Upper lobe of left lung (tissue), 4 donors: ENCODE measurements around the gene PLCB2.

Source experiments
- EP300 ChIP-seq, 4 donors: sonication (generic); formaldehyde crosslinking; IDR thresholded peaks; one replicate each; pipeline ENCODE4 v1.5.1; 2017; ENCODE audit warnings: antibody characterized with exemption in 4 of 4, control low read depth in 2 of 4
- POLR2A ChIP-seq, 4 donors: fragments of 450-650 bp; IDR thresholded peaks; one replicate each; pipeline ENCODE4 v1.5.1; 2016 to 2017; ENCODE audit warnings: antibody characterized with exemption in 4 of 4, mild to moderate bottlenecking in 2 of 4
- POLR2AphosphoS5 ChIP-seq, 2 donors: sonication (generic); formaldehyde crosslinking; IDR thresholded peaks; one replicate each; pipeline ENCODE4 v1.5.1; 2017; ENCODE audit warnings: antibody characterized with exemption in 2 of 2
- TF ChIP-seq, protein P1 (sequence below), 6 experiments: fragments of 450-650 bp in 4 of 6; fragments of 200-600 bp in 2 of 6; sonication (generic) in 2 of 6; IDR thresholded peaks; one replicate each; pipeline ENCODE4 v1.5.1; 2016 to 2019; ENCODE audit warnings: antibody characterized with exemption in 6 of 6

DNA sequence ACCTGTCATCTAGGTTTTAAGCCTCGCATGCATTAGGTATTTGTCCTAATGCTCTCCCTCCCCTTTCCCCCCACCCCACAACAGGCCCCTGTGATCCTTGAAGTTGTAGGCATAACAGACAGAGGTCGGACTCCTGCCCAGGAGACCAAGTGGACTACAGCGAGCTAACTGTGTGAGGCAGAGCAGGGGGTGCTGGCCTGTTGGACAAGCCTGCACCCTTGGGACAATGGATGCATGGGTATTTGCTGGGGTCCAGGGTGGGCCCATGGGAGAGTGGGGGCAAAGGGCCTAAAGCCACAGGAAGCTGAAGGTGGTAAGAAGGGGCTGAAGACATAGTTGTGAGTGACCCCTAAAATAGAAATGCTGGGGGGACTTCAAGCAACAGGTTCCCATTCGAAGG lies 2.5 kb downstream of the PLCB2 start:
- TF ChIP-seq, protein P1, sequence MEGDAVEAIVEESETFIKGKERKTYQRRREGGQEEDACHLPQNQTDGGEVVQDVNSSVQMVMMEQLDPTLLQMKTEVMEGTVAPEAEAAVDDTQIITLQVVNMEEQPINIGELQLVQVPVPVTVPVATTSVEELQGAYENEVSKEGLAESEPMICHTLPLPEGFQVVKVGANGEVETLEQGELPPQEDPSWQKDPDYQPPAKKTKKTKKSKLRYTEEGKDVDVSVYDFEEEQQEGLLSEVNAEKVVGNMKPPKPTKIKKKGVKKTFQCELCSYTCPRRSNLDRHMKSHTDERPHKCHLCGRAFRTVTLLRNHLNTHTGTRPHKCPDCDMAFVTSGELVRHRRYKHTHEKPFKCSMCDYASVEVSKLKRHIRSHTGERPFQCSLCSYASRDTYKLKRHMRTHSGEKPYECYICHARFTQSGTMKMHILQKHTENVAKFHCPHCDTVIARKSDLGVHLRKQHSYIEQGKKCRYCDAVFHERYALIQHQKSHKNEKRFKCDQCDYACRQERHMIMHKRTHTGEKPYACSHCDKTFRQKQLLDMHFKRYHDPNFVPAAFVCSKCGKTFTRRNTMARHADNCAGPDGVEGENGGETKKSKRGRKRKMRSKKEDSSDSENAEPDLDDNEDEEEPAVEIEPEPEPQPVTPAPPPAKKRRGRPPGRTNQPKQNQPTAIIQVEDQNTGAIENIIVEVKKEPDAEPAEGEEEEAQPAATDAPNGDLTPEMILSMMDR (IDR thresholded peaks at IDR 0.05): no peak
- TF ChIP-seq EP300 (IDR thresholded peaks at IDR 0.05) (no peak), POLR2A (IDR thresholded peaks at IDR 0.05) (no peak), POLR2AphosphoS5 (IDR thresholded peaks at IDR 0.05) (no peak)
